GM21367 (cell line): ENCODE data around the gene RAD51.

Source experiments
- ATAC-seq: cut with Tn5 transposase; IDR thresholded peaks from one replicate; pipeline ENCODE4 v1.9.1; 2021; ENCODE audit not compliant: unreplicated experiment

Gene RAD51

DNA sequence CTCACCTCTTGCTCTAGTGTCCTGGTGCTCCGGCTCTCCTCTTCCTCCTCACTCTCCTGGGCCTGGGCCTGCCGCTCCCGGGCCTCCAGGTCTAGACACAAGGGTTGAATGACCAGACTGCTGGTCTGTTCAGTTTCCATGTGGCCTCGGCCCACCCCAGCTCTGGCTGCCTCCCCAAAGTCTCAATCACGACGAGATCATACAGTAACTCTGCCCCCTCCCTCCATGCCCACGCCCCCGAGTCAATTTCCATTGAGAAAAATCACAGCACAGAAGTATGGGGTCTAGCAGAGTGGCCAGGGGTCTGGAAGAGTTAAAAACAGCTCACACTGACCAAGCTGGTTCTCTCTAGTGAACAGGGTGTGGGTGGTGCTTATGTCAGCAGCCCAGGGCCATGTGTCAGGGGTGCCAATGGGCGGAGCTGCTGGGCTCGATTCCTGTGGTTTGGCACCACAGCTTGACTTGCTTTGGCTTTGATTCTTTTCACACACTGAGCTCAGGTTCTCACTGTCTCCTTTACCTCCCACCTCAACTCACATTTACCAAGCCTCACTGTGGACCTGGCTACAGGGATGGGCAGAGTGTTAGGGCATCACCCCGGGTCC, 81.7 kb downstream of the RAD51 start:
- ATAC-seq: no peak
